OCI-LY7 (cell line): ENCODE data around the gene ZNF772. TPM values are rescaled to one million over a fixed set of nuclear protein-coding genes. Genes with fewer than 3 reads are reported as not detected.

ENCODE experiments used
- BruUV-seq: library from RNA; stranded (reverse); fragments of 400-500 nt; replicated peaks from 2 replicates; lab custom pipeline; 2021; lab: Mats Ljungman, UMichigan
- CTCF ChIA-PET: fragments of 300-600 bp; sonication (Branson Sonifier 250); formaldehyde crosslinking; loops from one replicate; lab custom pipeline; 2022; ENCODE audit warnings: antibody characterized with exemption; ENCODE audit not compliant: unreplicated experiment; lab: Charles Lee
- POLR2A ChIA-PET: fragments of 300-600 bp; sonication (Branson Sonifier 250); formaldehyde crosslinking; loops from one replicate; lab custom pipeline; 2022; ENCODE audit warnings: antibody characterized with exemption; lab: Charles Lee
- DNase-seq: peaks from one replicate; pipeline ENCODE4 v3.0.0-alpha.2; 2015; ENCODE audit warnings: low spot score
- H2AFZ ChIP-seq: fragments of 200-600 bp; sonication (generic), shearing (Covaris generic); 2 replicates; pipeline ENCODE4 v1.6.1; 2014; ENCODE audit warnings: mild to moderate bottlenecking, antibody characterized with exemption, low read length, moderate library complexity
- H3K27ac ChIP-seq: fragments of 200-600 bp; sonication (generic); 2 replicates; pipeline ENCODE4 v1.5.1; 2014; ENCODE audit warnings: mixed run types, low read depth, mild to moderate bottlenecking, moderate library complexity, low read length, inconsistent platforms; ENCODE audit not compliant: poor library complexity, severe bottlenecking
- H3K36me3 ChIP-seq: fragments of 200-600 bp; sonication (generic); 2 replicates; pipeline ENCODE4 v1.6.1; 2014; ENCODE audit warnings: mild to moderate bottlenecking, antibody characterized with exemption, low read length, moderate library complexity, mixed read lengths; ENCODE audit not compliant: insufficient read depth
- H3K4me1 ChIP-seq: fragments of 200-600 bp; sonication (generic); 2 replicates; pipeline ENCODE4 v1.5.1; 2014; ENCODE audit warnings: mild to moderate bottlenecking, low read length; ENCODE audit not compliant: insufficient read depth, poor library complexity, severe bottlenecking
- H3K4me2 ChIP-seq: fragments of 200-600 bp; sonication (generic); 2 replicates; pipeline ENCODE4 v1.6.1; 2014; ENCODE audit warnings: mild to moderate bottlenecking, low read length
- H3K4me3 ChIP-seq: fragments of 200-600 bp; sonication (generic); 2 replicates; pipeline ENCODE4 v1.5.1; 2014; ENCODE audit warnings: mild to moderate bottlenecking, low read depth, low read length; ENCODE audit not compliant: poor library complexity, severe bottlenecking
- H3K79me2 ChIP-seq: fragments of 200-600 bp; sonication (generic); 2 replicates; pipeline ENCODE4 v1.6.1; 2016; ENCODE audit warnings: low read depth, mild to moderate bottlenecking, low read length, moderate library complexity, mixed read lengths; ENCODE audit not compliant: insufficient read depth
- H3K9me2 ChIP-seq: fragments of 200-600 bp; sonication (generic); 2 replicates; pipeline ENCODE4 v1.6.1; 2016; ENCODE audit warnings: mild to moderate bottlenecking, low read length, mixed read lengths; ENCODE audit not compliant: insufficient read depth
- H3K9me3 ChIP-seq: fragments of 200-600 bp; sonication (generic); 2 replicates; pipeline ENCODE4 v1.6.1; 2014; ENCODE audit warnings: mild to moderate bottlenecking, mixed run types, low read length, mixed read lengths
- H4K20me1 ChIP-seq: fragments of 200-600 bp; sonication (generic); 2 replicates; pipeline ENCODE4 v1.6.1; 2014; ENCODE audit warnings: mild to moderate bottlenecking, antibody characterized with exemption, low read length, moderate library complexity, mixed read lengths; ENCODE audit not compliant: insufficient read depth
- CTCF ChIP-seq: fragments of 200-600 bp; sonication (generic); conservative IDR thresholded peaks from 2 replicates; pipeline ENCODE4 v1.5.1; 2014; ENCODE audit warnings: mild to moderate bottlenecking, antibody characterized with exemption, low read length, moderate library complexity, mixed read lengths
- EZH2phosphoT487 ChIP-seq: fragments of 200-600 bp; sonication (generic); IDR thresholded peaks from 2 replicates; pipeline ENCODE4 v1.6.1; 2018; ENCODE audit warnings: low read depth, borderline replicate concordance, mild to moderate bottlenecking, mixed run types, antibody characterized with exemption, low read length, moderate library complexity, mixed read lengths
- intact Hi-C: fragments of 100-400 bp; cut with micrococcal nuclease; formaldehyde crosslinking; loops from one replicate; pipeline ENCODE4 v1.10.0; 2022; ENCODE audit not compliant: unreplicated experiment
- total RNA-seq, 2 experiments: library from RNA; depleted of rRNA in 1 of 2; stranded (reverse); fragments of >200 nt in 1 of 2; shearing (Covaris generic) in 1 of 2; gene quantifications; 2 replicates each; pipeline ENCODE4 v1.2.3, GENCODE V29; 2014 to 2022

ZNF772 gene
- total RNA-seq, 2 experiments from 2014 or later = 0.88 to 1.1 TPM

GRCh38 chr19:57434386-57435061, 42.8 kb downstream of the ZNF772 start:
- Histone ChIP-seq H4K20me1 (0 out of 2 replicates have a peak, but pooled peaks cover 6% of the 10 kb centered on the region), H3K27ac (no peak overlapping the region), H3K4me1 (peaks cover 16% of the 10 kb centered on the region), H3K79me2 (peaks cover 31% of the 10 kb centered on the region), H3K4me3 (peak overlapping the region; percentile 88), H3K4me2 (peak overlapping the region; percentile 79), H2AFZ (peak overlapping the region; percentile 97), H3K9me3 (no peaks in the 10 kb centered on the region), H3K9me2 (no peaks in the 10 kb centered on the region), H3K36me3 (peaks cover 20% of the 10 kb centered on the region; the same call in 1 of the 2 replicates)
- intact Hi-C loops = no loop called here
- DNase-seq = no peak
- TSS peak; percentile 90 for BruUV-seq
- ChIA-PET POLR2A (no interaction called here), CTCF (interaction anchor here (0.6 kb wide), 1 partner anchor 52 kb away, joined by 3 read pairs; no protein-coding TSS in a partner anchor)
- no peak for TF ChIP-seq CTCF
- no peak for TF ChIP-seq EZH2phosphoT487

- peaks cover 52% of the 10 kb centered on the region for H3K36me3 ChIP-seq
- ChIA-PET POLR2A (no interaction called here), CTCF (no interaction called here)
- no peaks in the 10 kb centered on the region for H3K9me3 ChIP-seq
- H3K79me2 ChIP-seq = no peaks in the 10 kb centered on the region
- no peaks in the 10 kb centered on the region for H4K20me1 ChIP-seq
- no peak overlapping the region for H3K4me2 ChIP-seq
- H3K4me1 ChIP-seq = no peaks in the 10 kb centered on the region
- intact Hi-C loops = no loop called here
- no peaks in the 10 kb centered on the region for H3K9me2 ChIP-seq
- no peak overlapping the region for H2AFZ ChIP-seq
- H3K4me3 ChIP-seq = no peak overlapping the region
- TSS peak; percentile 47 for BruUV-seq
- no peak for DNase-seq
- TF ChIP-seq EZH2phosphoT487 = no peak
- TF ChIP-seq CTCF = no peak
- H3K27ac ChIP-seq = no peak overlapping the region
Observed at GRCh38 chr19:57421037-57421436, 56.3 kb downstream of the ZNF772 start.

- intact Hi-C loops = no loop called here
- no peak overlapping the region for H2AFZ ChIP-seq
- H3K4me3 ChIP-seq = no peak overlapping the region
- peaks cover 59% of the 10 kb centered on the region for H3K36me3 ChIP-seq
- ChIA-PET CTCF (no interaction called here), POLR2A (no interaction called here)
- no peak overlapping the region for H3K27ac ChIP-seq
- no peaks in the 10 kb centered on the region for H3K9me2 ChIP-seq
- no peaks in the 10 kb centered on the region for H4K20me1 ChIP-seq
- H3K4me2 ChIP-seq = no peak overlapping the region
- H3K79me2 ChIP-seq = no peaks in the 10 kb centered on the region
- no peaks in the 10 kb centered on the region for H3K9me3 ChIP-seq
- no peak for DNase-seq
- H3K4me1 ChIP-seq = no peaks in the 10 kb centered on the region
- no TSS peak for BruUV-seq
- TF ChIP-seq EZH2phosphoT487 = no peak
- TF ChIP-seq CTCF = no peak
Observed at GRCh38 chr19:57419439-57419838, 57.9 kb downstream of the ZNF772 start.
